WTC11 (cell line): ENCODE data around the gene MGAT5B.

Source experiments
- GRHL2 ChIP-seq: fragments of 250-450 bp; sonication (Bioruptor Pico); IDR thresholded peaks from 2 replicates; pipeline ENCODE4 v1.8.0; 2022; ENCODE audit warnings: mild to moderate bottlenecking, moderate library complexity; ENCODE audit not compliant: insufficient replicate concordance, severe bottlenecking
- IRF2 ChIP-seq: sonication (generic); formaldehyde crosslinking; IDR thresholded peaks from 2 replicates; pipeline ENCODE4 v1.8.0; 2022; ENCODE audit warnings: low read depth, missing genetic modification reagents, borderline replicate concordance
- JUN ChIP-seq: sonication (generic); formaldehyde crosslinking; IDR thresholded peaks from 2 replicates; pipeline ENCODE4 v1.8.0; 2023; ENCODE audit warnings: mild to moderate bottlenecking, missing genetic modification reagents
- KAT7 ChIP-seq: sonication (generic); formaldehyde crosslinking; IDR thresholded peaks from 2 replicates; pipeline ENCODE4 v1.8.1; 2023; ENCODE audit warnings: missing genetic modification reagents, mild to moderate bottlenecking, borderline replicate concordance
- NFYB ChIP-seq: sonication (generic); formaldehyde crosslinking; conservative IDR thresholded peaks from 2 replicates; pipeline ENCODE4 v1.8.0; 2022; ENCODE audit warnings: low read depth, missing genetic modification reagents
- NR1H2 ChIP-seq: sonication (generic); formaldehyde crosslinking; IDR thresholded peaks from 2 replicates; pipeline ENCODE4 v1.9.0; 2021; ENCODE audit warnings: mild to moderate bottlenecking, moderate library complexity, missing genetic modification reagents
- SMAD3 ChIP-seq: sonication (generic); formaldehyde crosslinking; IDR thresholded peaks from 2 replicates; pipeline ENCODE4 v1.8.0; 2022; ENCODE audit warnings: missing genetic modification reagents, mild to moderate bottlenecking, borderline replicate concordance
- SP1 ChIP-seq: sonication (generic); formaldehyde crosslinking; conservative IDR thresholded peaks from 2 replicates; pipeline ENCODE4 v1.8.1; 2022; ENCODE audit warnings: missing genetic modification reagents
- TF ChIP-seq, protein P1 (sequence below): sonication (generic); formaldehyde crosslinking; IDR thresholded peaks from 2 replicates; pipeline ENCODE4 v1.8.1; 2023; ENCODE audit warnings: mild to moderate bottlenecking, missing genetic modification reagents
- TF ChIP-seq, protein P2 (sequence below): fragments of 200-600 bp; IDR thresholded peaks from 2 replicates; pipeline ENCODE4 v1.8.0; 2022; ENCODE audit warnings: antibody characterized with exemption
- TF ChIP-seq, protein P3 (sequence below): fragments of 250-450 bp; sonication (Bioruptor Pico); IDR thresholded peaks from 2 replicates; pipeline ENCODE4 v1.9.0; 2021; ENCODE audit warnings: mild to moderate bottlenecking, borderline replicate concordance
- TF ChIP-seq, protein P4 (sequence below): sonication (generic); formaldehyde crosslinking; IDR thresholded peaks from 2 replicates; pipeline ENCODE4 v1.8.1; 2022; ENCODE audit warnings: mild to moderate bottlenecking, moderate library complexity, missing genetic modification reagents
- TF ChIP-seq, protein P5 (sequence below): sonication (generic); formaldehyde crosslinking; conservative IDR thresholded peaks from 2 replicates; pipeline ENCODE4 v1.8.1; 2022; ENCODE audit warnings: mild to moderate bottlenecking, missing genetic modification reagents

DNA sequence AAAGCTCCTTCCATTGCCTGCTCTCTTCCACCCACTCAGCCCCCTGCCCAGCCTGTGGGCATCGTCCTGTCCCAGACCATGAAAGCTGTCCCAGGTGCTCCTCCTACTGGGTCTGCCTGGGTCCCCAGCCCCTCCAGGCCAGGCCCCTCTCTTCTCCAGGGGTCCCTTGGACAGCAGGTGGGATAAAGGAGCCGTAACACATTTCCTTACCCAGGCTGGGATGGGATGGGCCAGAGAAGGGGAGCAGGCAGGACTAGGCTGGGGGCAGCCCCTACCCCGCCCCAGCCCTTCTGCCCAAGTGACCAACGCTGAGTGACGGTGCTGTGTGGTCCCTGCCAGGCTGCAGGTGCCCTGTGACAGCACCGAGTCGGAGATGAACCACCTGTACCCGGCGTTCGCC lies 80.1 kb downstream of the MGAT5B start:
- TF ChIP-seq, protein P1, sequence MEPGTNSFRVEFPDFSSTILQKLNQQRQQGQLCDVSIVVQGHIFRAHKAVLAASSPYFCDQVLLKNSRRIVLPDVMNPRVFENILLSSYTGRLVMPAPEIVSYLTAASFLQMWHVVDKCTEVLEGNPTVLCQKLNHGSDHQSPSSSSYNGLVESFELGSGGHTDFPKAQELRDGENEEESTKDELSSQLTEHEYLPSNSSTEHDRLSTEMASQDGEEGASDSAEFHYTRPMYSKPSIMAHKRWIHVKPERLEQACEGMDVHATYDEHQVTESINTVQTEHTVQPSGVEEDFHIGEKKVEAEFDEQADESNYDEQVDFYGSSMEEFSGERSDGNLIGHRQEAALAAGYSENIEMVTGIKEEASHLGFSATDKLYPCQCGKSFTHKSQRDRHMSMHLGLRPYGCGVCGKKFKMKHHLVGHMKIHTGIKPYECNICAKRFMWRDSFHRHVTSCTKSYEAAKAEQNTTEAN: no peak
- TF ChIP-seq GRHL2 (CRISPR knock-in tag) (no peak), SP1 (CRISPR knock-in tag) (no peak), KAT7 (CRISPR knock-in tag) (no peak), IRF2 (CRISPR knock-in tag) (no peak), NR1H2 (CRISPR knock-in tag) (no peak), NFYB (CRISPR knock-in tag) (no peak), JUN (CRISPR knock-in tag) (no peak), SMAD3 (CRISPR knock-in tag) (no peak)
- TF ChIP-seq, protein P2, sequence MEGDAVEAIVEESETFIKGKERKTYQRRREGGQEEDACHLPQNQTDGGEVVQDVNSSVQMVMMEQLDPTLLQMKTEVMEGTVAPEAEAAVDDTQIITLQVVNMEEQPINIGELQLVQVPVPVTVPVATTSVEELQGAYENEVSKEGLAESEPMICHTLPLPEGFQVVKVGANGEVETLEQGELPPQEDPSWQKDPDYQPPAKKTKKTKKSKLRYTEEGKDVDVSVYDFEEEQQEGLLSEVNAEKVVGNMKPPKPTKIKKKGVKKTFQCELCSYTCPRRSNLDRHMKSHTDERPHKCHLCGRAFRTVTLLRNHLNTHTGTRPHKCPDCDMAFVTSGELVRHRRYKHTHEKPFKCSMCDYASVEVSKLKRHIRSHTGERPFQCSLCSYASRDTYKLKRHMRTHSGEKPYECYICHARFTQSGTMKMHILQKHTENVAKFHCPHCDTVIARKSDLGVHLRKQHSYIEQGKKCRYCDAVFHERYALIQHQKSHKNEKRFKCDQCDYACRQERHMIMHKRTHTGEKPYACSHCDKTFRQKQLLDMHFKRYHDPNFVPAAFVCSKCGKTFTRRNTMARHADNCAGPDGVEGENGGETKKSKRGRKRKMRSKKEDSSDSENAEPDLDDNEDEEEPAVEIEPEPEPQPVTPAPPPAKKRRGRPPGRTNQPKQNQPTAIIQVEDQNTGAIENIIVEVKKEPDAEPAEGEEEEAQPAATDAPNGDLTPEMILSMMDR: no peak
- TF ChIP-seq, protein P3, sequence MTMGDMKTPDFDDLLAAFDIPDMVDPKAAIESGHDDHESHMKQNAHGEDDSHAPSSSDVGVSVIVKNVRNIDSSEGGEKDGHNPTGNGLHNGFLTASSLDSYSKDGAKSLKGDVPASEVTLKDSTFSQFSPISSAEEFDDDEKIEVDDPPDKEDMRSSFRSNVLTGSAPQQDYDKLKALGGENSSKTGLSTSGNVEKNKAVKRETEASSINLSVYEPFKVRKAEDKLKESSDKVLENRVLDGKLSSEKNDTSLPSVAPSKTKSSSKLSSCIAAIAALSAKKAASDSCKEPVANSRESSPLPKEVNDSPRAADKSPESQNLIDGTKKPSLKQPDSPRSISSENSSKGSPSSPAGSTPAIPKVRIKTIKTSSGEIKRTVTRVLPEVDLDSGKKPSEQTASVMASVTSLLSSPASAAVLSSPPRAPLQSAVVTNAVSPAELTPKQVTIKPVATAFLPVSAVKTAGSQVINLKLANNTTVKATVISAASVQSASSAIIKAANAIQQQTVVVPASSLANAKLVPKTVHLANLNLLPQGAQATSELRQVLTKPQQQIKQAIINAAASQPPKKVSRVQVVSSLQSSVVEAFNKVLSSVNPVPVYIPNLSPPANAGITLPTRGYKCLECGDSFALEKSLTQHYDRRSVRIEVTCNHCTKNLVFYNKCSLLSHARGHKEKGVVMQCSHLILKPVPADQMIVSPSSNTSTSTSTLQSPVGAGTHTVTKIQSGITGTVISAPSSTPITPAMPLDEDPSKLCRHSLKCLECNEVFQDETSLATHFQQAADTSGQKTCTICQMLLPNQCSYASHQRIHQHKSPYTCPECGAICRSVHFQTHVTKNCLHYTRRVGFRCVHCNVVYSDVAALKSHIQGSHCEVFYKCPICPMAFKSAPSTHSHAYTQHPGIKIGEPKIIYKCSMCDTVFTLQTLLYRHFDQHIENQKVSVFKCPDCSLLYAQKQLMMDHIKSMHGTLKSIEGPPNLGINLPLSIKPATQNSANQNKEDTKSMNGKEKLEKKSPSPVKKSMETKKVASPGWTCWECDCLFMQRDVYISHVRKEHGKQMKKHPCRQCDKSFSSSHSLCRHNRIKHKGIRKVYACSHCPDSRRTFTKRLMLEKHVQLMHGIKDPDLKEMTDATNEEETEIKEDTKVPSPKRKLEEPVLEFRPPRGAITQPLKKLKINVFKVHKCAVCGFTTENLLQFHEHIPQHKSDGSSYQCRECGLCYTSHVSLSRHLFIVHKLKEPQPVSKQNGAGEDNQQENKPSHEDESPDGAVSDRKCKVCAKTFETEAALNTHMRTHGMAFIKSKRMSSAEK (CRISPR knock-in tag): no peak
- TF ChIP-seq, protein P4, sequence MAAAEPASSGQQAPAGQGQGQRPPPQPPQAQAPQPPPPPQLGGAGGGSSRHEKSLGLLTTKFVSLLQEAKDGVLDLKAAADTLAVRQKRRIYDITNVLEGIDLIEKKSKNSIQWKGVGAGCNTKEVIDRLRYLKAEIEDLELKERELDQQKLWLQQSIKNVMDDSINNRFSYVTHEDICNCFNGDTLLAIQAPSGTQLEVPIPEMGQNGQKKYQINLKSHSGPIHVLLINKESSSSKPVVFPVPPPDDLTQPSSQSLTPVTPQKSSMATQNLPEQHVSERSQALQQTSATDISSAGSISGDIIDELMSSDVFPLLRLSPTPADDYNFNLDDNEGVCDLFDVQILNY (CRISPR knock-in tag): no peak
- TF ChIP-seq, protein P5, sequence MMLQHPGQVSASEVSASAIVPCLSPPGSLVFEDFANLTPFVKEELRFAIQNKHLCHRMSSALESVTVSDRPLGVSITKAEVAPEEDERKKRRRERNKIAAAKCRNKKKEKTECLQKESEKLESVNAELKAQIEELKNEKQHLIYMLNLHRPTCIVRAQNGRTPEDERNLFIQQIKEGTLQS (CRISPR knock-in tag): no peak
